K562 (cell line): ENCODE data around the gene RESP18. TPM values are rescaled to one million over a fixed set of nuclear protein-coding genes. Genes with fewer than 3 reads are reported as not detected.

Experiments used
- EWSR1 ChIP-seq: fragments of 450-650 bp; IDR thresholded peaks from 2 replicates; pipeline ENCODE4 v1.6.1; 2018; ENCODE audit warnings: borderline replicate concordance, mild to moderate bottlenecking, low read depth, moderate library complexity; ENCODE audit not compliant: partially characterized antibody
- FOXJ2 ChIP-seq: fragments of 200-800 bp; sonication (Bioruptor generic); IDR thresholded peaks from 2 replicates; pipeline ENCODE4 v1.6.1; 2016; ENCODE audit warnings: missing genetic modification characterization, missing compliant biosample characterization
- GTF2F1 ChIP-seq: IDR thresholded peaks from 2 replicates; pipeline ENCODE4 v1.6.1; 2011; ENCODE audit warnings: low read depth, low read length, improper control_type of control experiment
- HLTF ChIP-seq: fragments of 450-650 bp; IDR thresholded peaks from 2 replicates; pipeline ENCODE4 v1.6.1; 2016
- HMGN3 ChIP-seq: IDR thresholded peaks from 2 replicates; pipeline ENCODE4 v1.6.1; 2011; ENCODE audit warnings: borderline replicate concordance, low read depth, mild to moderate bottlenecking, mixed read lengths, low read length; ENCODE audit not compliant: insufficient read length; ENCODE audit errors: extremely low read depth
- HOMEZ ChIP-seq: fragments of 250-450 bp; sonication (Bioruptor Pico); IDR thresholded peaks from 2 replicates; pipeline ENCODE4 v1.4.0; 2020; ENCODE audit warnings: mild to moderate bottlenecking, moderate library complexity
- KDM5B ChIP-seq: fragments of 200-600 bp; sonication (generic); IDR thresholded peaks from 2 replicates; pipeline ENCODE4 v1.6.1; 2012; ENCODE audit warnings: low read depth, mild to moderate bottlenecking, moderate library complexity, low read length, control low read depth, inconsistent platforms; ENCODE audit not compliant: insufficient replicate concordance
- MBD2 ChIP-seq: sonication (generic); IDR thresholded peaks from 2 replicates; pipeline ENCODE4 v1.6.1; 2016; ENCODE audit warnings: low read depth, borderline replicate concordance
- NBN ChIP-seq: fragments of 450-650 bp; IDR thresholded peaks from 2 replicates; pipeline ENCODE4 v1.6.1; 2016; ENCODE audit warnings: low read depth, mild to moderate bottlenecking
- NCOA4 ChIP-seq: fragments of 450-650 bp; IDR thresholded peaks from 2 replicates; pipeline ENCODE4 v1.6.1; 2018; ENCODE audit warnings: mild to moderate bottlenecking; ENCODE audit not compliant: partially characterized antibody
- NCOA6 ChIP-seq: fragments of 450-650 bp; IDR thresholded peaks from 2 replicates; pipeline ENCODE4 v1.6.1; 2017; ENCODE audit warnings: mild to moderate bottlenecking
- PTTG1 ChIP-seq: fragments of 450-650 bp; IDR thresholded peaks from 2 replicates; pipeline ENCODE4 v1.6.1; 2016; ENCODE audit warnings: low read depth, mild to moderate bottlenecking, missing genetic modification characterization, missing compliant biosample characterization
- PURB ChIP-seq: sonication (generic); formaldehyde crosslinking; IDR thresholded peaks from 2 replicates; pipeline ENCODE4 v1.9.0; 2021; ENCODE audit warnings: low read depth, mild to moderate bottlenecking, missing genetic modification reagents
- SREBF1 ChIP-seq: fragments of 150-350 bp; IDR thresholded peaks from 2 replicates; pipeline ENCODE4 v1.6.1; 2014; ENCODE audit warnings: antibody characterized with exemption, low read depth, low read length, borderline replicate concordance
- TAF9B ChIP-seq: fragments of 450-650 bp; IDR thresholded peaks from 2 replicates; pipeline ENCODE4 v1.6.1; 2018; ENCODE audit warnings: mild to moderate bottlenecking; ENCODE audit not compliant: partially characterized antibody
- ZNF174 ChIP-seq: fragments of 250-450 bp; sonication (Bioruptor Pico); IDR thresholded peaks from 2 replicates; pipeline ENCODE4 v1.4.0; 2020; ENCODE audit warnings: mild to moderate bottlenecking
- polyA plus RNA-seq, 8 experiments: library from polyadenylated mRNA; depleted of rRNA in 4 of 8; stranded (reverse) in 5 of 8; unstranded in 3 of 8; fragments of >200 nt; fragmentation: Nextera tagmentation in 2 of 8; fragmentation: Illumina TruSeq in 1 of 8; extraction: Ambion mirVana in 2 of 8; extraction: Trizol in 1 of 8; gene quantifications; 2 replicates each; pipeline versions ENCODE4 v1.2.1 to v1.2.3, GENCODE V29; 2011 to 2014; ENCODE audit warnings: inconsistent platforms in 1 of 8, missing spikeins in 1 of 8
- total RNA-seq, 7 experiments: library from RNA; depleted of rRNA in 6 of 7; stranded (reverse); fragments of >200 nt in 6 of 7; fragmentation: Illumina TruSeq in 2 of 7; extraction: Trizol in 2 of 7; gene quantifications; 2 replicates each; pipeline versions ENCODE4 v1.2.1 to v1.2.3, GENCODE V29; 2011 to 2021; ENCODE audit warnings: low replicate concordance in 1 of 7
- TF ChIP-seq, protein P1 (sequence below): IDR thresholded peaks from 2 replicates; pipeline ENCODE4 v1.6.1; 2011; ENCODE audit warnings: borderline replicate concordance, low read depth, mild to moderate bottlenecking, moderate library complexity, low read length; ENCODE audit not compliant: insufficient read depth, poor library complexity, severe bottlenecking
- TF ChIP-seq, protein P2 (sequence below): sonication (generic); formaldehyde crosslinking; IDR thresholded peaks from 2 replicates; pipeline ENCODE4 v1.8.1; 2023; ENCODE audit warnings: mild to moderate bottlenecking, missing genetic modification reagents
- TF ChIP-seq, protein P3 (sequence below): fragments of 450-650 bp; IDR thresholded peaks from 2 replicates; pipeline ENCODE4 v1.6.1; 2018; ENCODE audit warnings: mild to moderate bottlenecking, low read depth; ENCODE audit not compliant: partially characterized antibody

RESP18 gene
- total and polyA plus RNA-seq, 9 of the 15 experiments (the other 6 are each of a cell fraction or from before 2014, with no cell fraction given), result not detected

- TF ChIP-seq KDM5B (no peak), PURB (CRISPR knock-in tag) (no peak), TAF9B (no peak), MBD2 (no peak), FOXJ2 (tag) (no peak), NBN (no peak), PTTG1 (tag) (no peak), NCOA4 (no peak), HLTF (no peak), HMGN3 (no peak), ZNF174 (no peak), SREBF1 (no peak), NCOA6 (peak; percentile 72), GTF2F1 (no peak), EWSR1 (no peak), HOMEZ (CRISPR knock-in tag) (no peak)
- TF ChIP-seq, protein P1, sequence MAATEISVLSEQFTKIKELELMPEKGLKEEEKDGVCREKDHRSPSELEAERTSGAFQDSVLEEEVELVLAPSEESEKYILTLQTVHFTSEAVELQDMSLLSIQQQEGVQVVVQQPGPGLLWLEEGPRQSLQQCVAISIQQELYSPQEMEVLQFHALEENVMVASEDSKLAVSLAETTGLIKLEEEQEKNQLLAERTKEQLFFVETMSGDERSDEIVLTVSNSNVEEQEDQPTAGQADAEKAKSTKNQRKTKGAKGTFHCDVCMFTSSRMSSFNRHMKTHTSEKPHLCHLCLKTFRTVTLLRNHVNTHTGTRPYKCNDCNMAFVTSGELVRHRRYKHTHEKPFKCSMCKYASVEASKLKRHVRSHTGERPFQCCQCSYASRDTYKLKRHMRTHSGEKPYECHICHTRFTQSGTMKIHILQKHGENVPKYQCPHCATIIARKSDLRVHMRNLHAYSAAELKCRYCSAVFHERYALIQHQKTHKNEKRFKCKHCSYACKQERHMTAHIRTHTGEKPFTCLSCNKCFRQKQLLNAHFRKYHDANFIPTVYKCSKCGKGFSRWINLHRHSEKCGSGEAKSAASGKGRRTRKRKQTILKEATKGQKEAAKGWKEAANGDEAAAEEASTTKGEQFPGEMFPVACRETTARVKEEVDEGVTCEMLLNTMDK, result no peak
- TF ChIP-seq, protein P2, sequence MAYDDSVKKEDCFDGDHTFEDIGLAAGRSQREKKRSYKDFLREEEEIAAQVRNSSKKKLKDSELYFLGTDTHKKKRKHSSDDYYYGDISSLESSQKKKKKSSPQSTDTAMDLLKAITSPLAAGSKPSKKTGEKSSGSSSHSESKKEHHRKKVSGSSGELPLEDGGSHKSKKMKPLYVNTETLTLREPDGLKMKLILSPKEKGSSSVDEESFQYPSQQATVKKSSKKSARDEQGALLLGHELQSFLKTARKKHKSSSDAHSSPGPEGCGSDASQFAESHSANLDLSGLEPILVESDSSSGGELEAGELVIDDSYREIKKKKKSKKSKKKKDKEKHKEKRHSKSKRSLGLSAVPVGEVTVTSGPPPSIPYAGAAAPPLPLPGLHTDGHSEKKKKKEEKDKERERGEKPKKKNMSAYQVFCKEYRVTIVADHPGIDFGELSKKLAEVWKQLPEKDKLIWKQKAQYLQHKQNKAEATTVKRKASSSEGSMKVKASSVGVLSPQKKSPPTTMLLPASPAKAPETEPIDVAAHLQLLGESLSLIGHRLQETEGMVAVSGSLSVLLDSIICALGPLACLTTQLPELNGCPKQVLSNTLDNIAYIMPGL (CRISPR knock-in tag), result no peak
- TF ChIP-seq, protein P3, sequence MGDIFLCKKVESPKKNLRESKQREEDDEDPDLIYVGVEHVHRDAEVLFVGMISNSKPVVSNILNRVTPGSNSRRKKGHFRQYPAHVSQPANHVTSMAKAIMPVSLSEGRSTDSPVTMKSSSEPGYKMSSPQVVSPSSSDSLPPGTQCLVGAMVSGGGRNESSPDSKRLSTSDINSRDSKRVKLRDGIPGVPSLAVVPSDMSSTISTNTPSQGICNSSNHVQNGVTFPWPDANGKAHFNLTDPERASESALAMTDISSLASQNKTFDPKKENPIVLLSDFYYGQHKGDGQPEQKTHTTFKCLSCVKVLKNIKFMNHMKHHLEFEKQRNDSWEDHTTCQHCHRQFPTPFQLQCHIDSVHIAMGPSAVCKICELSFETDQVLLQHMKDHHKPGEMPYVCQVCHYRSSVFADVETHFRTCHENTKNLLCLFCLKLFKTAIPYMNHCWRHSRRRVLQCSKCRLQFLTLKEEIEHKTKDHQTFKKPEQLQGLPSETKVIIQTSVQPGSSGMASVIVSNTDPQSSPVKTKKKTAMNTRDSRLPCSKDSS, result no peak
Observed at GRCh38 chr2:219308142-219309101, 24.1 kb downstream of the RESP18 start (continued).
